Testis (tissue), 3 donors: ENCODE measurements around the gene C17orf113. TPM values are rescaled to one million over a fixed set of nuclear protein-coding genes. Genes with fewer than 3 reads are reported as not detected.

Experiments
- DNase-seq: peaks from one replicate; pipeline ENCODE4 v3.0.0-alpha.2; 2019
- H3K27ac ChIP-seq, 2 donors: fragments of 200-600 bp; sonication (generic); one replicate each; pipeline ENCODE4 v1.5.1; 2019
- H3K27me3 ChIP-seq: fragments of 200-600 bp; sonication (generic); one replicate; pipeline ENCODE4 v1.5.1; 2019
- H3K36me3 ChIP-seq: fragments of 200-600 bp; sonication (generic); one replicate; pipeline ENCODE4 v1.5.1; 2017; ENCODE audit warnings: low read depth; ENCODE audit errors: missing control alignments
- H3K4me1 ChIP-seq: fragments of 200-600 bp; sonication (generic); one replicate; pipeline ENCODE4 v1.5.1; 2019
- H3K4me3 ChIP-seq, 2 donors: fragments of 200-600 bp; sonication (generic); one replicate each; pipeline ENCODE4 v1.5.1; 2017 to 2019
- H3K9me3 ChIP-seq: fragments of 200-600 bp; sonication (generic); one replicate; pipeline ENCODE4 v1.5.1; 2017
- POLR2A ChIP-seq: fragments of 450-650 bp; IDR thresholded peaks from one replicate; pipeline ENCODE4 v1.6.1; 2017; ENCODE audit warnings: antibody characterized with exemption, mild to moderate bottlenecking, moderate library complexity
- WGBS, 2 donors: methylation state at CpG; one replicate each; pipeline ENCODE4 v1.1.5; 2018; 5-methylcytosine and 5-hydroxymethylcytosine counted together
- intact Hi-C: fragments of 100-400 bp; cut with DNase I; formaldehyde crosslinking; loops from one replicate; pipeline ENCODE4 v1.15.1; 2023; ENCODE audit warnings: low total_unique reads
- polyA plus RNA-seq: library from polyadenylated mRNA; stranded (reverse); fragments of 350-450 nt; fragmentation: Illumina TruSeq; extraction: RNeasy Lipid Tissue Mini Kit (QIAGEN cat#74804); gene quantifications from one replicate; pipeline ENCODE4 v1.2.3, GENCODE V29; 2014; ENCODE audit warnings: low read depth, low replicate concordance; ENCODE audit not compliant: insufficient read depth
- total RNA-seq, 2 donors: library from RNA; depleted of rRNA; stranded (reverse); fragments of >200 nt; gene quantifications; one replicate each; pipeline ENCODE4 v1.2.3, GENCODE V29; 2016
- TF ChIP-seq, protein P1 (sequence below), 3 experiments: fragments of 450-650 bp in 2 of 3; fragments of 200-600 bp in 1 of 3; sonication (generic) in 1 of 3; IDR thresholded peaks; one replicate each; pipeline ENCODE4 v1.5.1; 2016 to 2019; ENCODE audit warnings: antibody characterized with exemption in 3 of 3, mild to moderate bottlenecking in 2 of 3, moderate library complexity in 1 of 3

C17orf113 gene
- total and polyA plus RNA-seq, 3 donors from 2014 or later = 2.8 to 11.3 (median 7.7) TPM

DNA sequence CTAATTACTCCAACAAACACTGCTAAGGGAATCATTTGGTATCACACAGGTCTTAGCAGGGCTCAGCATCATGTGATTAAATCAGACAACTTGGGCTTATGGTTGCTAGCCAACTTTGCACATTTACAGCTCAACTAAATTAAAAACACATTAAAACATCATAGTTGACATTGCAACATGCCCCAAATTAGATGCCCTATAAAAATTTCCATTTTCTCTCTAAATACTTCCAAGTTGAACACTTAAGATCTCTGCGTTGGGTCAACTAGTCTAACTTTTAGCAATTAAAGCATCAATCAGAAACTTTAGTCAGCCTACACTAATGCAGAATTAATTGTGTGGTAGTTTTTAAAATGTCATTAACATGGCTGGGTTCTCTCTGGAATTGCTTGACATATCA lies 45.2 kb downstream of the C17orf113 start:
- WGBS, 2 donors = 81 to 88% methylated on average over 1 of the region's 1 CpG
- no peaks in the 10 kb centered on the region for H3K4me1 ChIP-seq
- no peak overlapping the region for H3K27ac ChIP-seq
- intact Hi-C loops = no loop called here
- no peaks in the 10 kb centered on the region for H3K9me3 ChIP-seq
- no peaks in the 10 kb centered on the region for H3K36me3 ChIP-seq
- DNase-seq = no peak
- H3K27me3 ChIP-seq = no peaks in the 10 kb centered on the region
- H3K4me3 ChIP-seq = no peak overlapping the region
- TF ChIP-seq POLR2A = no peak
- TF ChIP-seq, protein P1, sequence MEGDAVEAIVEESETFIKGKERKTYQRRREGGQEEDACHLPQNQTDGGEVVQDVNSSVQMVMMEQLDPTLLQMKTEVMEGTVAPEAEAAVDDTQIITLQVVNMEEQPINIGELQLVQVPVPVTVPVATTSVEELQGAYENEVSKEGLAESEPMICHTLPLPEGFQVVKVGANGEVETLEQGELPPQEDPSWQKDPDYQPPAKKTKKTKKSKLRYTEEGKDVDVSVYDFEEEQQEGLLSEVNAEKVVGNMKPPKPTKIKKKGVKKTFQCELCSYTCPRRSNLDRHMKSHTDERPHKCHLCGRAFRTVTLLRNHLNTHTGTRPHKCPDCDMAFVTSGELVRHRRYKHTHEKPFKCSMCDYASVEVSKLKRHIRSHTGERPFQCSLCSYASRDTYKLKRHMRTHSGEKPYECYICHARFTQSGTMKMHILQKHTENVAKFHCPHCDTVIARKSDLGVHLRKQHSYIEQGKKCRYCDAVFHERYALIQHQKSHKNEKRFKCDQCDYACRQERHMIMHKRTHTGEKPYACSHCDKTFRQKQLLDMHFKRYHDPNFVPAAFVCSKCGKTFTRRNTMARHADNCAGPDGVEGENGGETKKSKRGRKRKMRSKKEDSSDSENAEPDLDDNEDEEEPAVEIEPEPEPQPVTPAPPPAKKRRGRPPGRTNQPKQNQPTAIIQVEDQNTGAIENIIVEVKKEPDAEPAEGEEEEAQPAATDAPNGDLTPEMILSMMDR (IDR thresholded peaks at IDR 0.05) = no peak

GRCh38 chr17:42002792-42003301 lies 47.6 kb downstream of the C17orf113 start:
- WGBS, 2 donors = 85 to 93% methylated on average over 3 of the region's 3 CpGs
- no peak overlapping the region for H3K4me3 ChIP-seq
- intact Hi-C loops = no loop called here
- TF ChIP-seq POLR2A = no peak
- TF ChIP-seq, protein P1 (IDR thresholded peaks at IDR 0.05) = no peak
- no peaks in the 10 kb centered on the region for H3K36me3 ChIP-seq
- no peaks in the 10 kb centered on the region for H3K27me3 ChIP-seq
- H3K4me1 ChIP-seq = no peaks in the 10 kb centered on the region
- DNase-seq = no peak
- H3K27ac ChIP-seq = no peak overlapping the region
- no peaks in the 10 kb centered on the region for H3K9me3 ChIP-seq

DNA sequence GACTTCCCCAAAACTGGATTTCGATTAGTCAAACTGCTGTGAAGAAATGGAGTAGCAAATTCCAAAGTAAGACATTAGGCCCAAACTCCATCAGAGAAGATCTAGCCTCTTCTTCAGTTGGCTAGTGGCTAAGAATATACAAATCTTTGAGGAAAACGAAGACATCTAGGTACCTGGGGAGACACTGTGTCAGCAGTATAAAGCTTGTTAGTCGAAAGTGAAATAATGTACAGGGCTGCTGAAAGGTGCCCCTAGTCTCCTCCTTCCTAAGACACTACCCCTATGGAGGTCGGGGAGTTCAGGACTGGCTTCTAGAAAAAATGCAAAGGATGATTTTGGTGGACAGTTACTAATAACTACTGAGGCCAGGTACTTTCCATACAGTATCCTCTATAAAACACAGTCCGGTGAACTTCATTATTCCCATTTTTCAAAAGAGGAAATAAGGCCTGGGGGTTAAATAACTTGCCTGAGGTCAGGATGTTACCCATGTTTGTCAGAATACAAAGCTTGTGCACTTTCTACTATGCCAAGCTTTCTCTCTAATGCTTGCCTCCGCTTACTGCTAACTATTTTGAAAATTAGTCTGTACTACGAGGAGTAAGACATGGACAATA lies 48.1 kb downstream of the C17orf113 start:
- Histone ChIP-seq H3K36me3 (no peaks in the 10 kb centered on the region), H3K4me3 (no peak overlapping the region), H3K4me1 (no peaks in the 10 kb centered on the region), H3K27ac (no peak overlapping the region), H3K27me3 (no peaks in the 10 kb centered on the region), H3K9me3 (no peaks in the 10 kb centered on the region)
- intact Hi-C loops = no loop called here
- no peak for DNase-seq
- WGBS, 2 donors = 87 to 94% methylated on average over 7 of the region's 7 CpGs
- TF ChIP-seq, protein P1 (IDR thresholded peaks at IDR 0.05) = no peak

DNA sequence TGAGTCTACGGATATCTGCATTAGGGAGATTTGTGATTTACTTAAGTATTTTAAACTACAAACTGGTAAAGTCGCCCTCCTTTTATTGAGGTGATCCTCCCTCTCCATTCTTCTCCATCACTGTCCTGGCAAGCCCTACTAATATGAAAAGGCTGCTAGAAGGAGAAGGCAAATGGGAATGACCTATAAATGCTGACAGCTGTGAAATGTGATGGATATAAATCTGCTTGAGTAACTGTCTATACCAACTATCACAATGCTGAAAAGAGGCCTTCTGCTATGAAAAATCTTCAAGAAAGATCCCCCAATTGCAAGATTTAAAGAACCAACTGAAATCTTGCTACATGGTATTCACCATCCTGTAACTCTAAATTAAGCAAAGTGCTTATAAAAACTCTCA lies 48.7 kb downstream of the C17orf113 start:
- H3K9me3 ChIP-seq = no peaks in the 10 kb centered on the region
- no peaks in the 10 kb centered on the region for H3K27me3 ChIP-seq
- 89 to 93% methylated on average over 2 of the region's 2 CpGs for WGBS, 2 donors
- no peak overlapping the region for H3K4me3 ChIP-seq
- H3K4me1 ChIP-seq = no peaks in the 10 kb centered on the region
- DNase-seq = no peak
- TF ChIP-seq POLR2A = no peak
- H3K36me3 ChIP-seq = no peaks in the 10 kb centered on the region
- intact Hi-C loops = no loop called here
- H3K27ac ChIP-seq = no peak overlapping the region

GRCh38 chr17:42000413-42001133 lies 49.8 kb downstream of the C17orf113 start:
- no peak for TF ChIP-seq POLR2A
- Histone ChIP-seq H3K9me3 (no peaks in the 10 kb centered on the region), H3K4me1 (no peaks in the 10 kb centered on the region), H3K27me3 (no peaks in the 10 kb centered on the region), H3K27ac (no peak overlapping the region), H3K36me3 (no peaks in the 10 kb centered on the region), H3K4me3 (no peak overlapping the region)
- no peak for DNase-seq
- 90 to 91% methylated on average over 3 of the region's 3 CpGs for WGBS, 2 donors
- intact Hi-C loops = no loop called here
